Measurements from ENCODE around the gene SPIRE1.
"Not testable (repeated sequence)": the region's sequence is repeated elsewhere in the genome, so short reads cannot be mapped to it uniquely, and the experiment has no call there.

- not testable (repeated sequence) for TF ChIP-seq EZH2 (IDR thresholded peaks at IDR 0.05; ENCODE audit: insufficient read depth, poor library complexity, severe bottlenecking); EZH2phosphoT487 (IDR thresholded peaks at IDR 0.05; ENCODE audit: insufficient read depth, low read depth)
Measured at GRCh38 chr18:12627199-12627598, 30.7 kb downstream of the SPIRE1 start.

Measured in GM23248 (cell line).